CD4-positive, alpha-beta T cell treated with Interleukin-4 for 4 hours (primary cell): ENCODE measurements around the gene TRPM3.

Experiments used
- DNase-seq: peaks from one replicate; pipeline ENCODE4 v3.0.0-alpha.2; 2020

The TRPM3 gene

DNA sequence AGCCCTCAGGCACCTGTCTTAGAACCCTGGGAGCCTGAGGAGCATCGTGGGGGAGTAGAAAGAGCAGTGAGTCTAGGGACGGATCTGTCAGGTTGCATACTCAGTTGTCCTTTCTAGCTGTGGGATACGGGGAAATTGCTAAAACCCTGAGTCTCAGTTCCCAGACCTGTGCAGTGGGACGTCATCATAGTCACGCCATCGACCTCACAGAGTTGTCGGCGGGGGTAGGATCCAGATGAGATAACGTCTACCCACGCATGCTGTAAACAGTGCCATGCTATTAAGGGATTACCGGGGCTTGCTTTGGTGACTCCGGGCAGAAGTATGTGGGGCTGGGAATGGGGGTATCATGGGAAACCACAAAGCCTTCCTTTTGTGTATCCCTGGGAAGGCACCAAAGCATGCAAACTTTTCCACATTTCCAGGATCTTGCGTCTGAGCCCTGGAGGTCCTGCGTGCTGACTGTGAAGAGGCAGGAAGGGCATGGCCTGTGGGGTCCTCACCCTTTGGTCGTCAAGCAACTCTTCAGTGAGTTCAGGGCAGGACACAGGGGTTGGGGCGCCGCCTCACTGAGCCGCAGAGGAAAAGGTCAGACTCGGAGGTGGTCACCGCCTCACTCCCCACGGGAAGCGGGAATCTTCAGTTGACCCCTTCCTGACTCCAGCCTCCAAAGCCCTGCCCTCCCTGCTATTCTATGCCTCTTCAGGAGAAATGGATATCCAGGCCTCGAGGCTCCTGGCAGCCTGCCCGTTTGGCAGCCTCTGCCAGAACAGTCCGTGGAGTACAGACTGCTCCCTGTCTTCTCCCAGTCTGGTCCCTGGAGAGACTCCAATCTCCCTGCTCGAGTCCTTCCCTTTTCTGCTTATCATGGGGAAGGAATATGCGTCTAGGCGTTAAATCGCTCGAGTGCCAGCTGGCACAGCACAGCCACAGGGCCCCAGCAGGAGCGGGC is 520.1 kb downstream of the TRPM3 start:
- DNase-seq, result no peak

DNA sequence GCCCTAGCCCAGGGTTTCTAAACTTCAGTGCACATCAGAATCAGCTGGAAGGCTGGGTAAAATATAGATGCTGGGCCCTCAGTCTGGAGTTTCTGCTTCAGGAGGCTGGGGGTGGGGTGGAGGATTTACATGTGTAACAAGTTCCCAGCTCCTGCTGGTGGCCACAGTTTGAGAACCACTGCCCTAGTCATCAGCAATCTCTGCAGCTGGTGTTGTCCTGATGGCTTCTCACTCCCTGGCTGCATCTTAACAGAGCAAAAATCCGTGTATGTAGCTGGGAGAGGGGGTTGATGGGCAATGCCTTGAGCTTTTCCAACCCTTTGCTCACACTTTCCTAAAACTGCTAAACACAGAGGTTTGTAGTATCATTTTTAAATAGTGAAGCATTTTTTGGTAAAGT is 520.9 kb downstream of the TRPM3 start:
- DNase-seq, result no peak

DNA sequence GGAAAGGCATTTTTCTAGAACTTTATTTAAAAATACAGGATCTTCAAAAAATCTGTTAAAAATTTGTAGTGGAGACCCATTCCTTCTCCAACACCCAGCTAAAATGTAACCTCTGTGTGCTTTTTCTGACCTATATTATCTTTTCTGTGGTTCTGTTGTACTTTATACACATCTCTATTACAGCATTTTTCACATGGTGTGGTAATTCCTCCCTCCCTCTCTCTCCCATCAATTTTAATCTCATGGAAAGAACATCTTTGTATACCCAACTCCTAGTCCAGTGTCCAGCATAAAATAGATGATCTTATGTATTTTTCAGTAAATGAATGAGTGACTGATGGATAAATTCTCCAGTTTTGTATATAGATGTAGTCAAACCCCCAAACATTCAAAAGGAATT is 523.5 kb downstream of the TRPM3 start:
- DNase-seq, result no peak

DNA sequence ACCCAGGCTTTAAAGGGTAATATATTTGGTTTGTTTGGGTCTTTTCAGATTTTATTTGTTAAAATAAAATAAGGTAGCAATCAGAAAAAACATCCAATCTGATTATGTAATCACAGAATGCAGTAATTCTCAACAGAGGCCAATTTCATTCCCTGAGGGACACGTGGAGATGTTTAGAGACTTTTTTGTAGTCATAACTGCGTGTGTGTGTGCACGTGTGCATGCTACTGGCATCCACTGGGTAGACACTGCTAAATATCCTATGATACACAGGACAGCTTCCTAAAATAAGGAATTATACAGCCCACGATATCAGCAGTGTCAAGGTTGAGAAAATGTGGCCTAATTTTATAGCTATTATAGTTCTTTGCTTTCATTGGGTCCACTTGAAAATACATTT is 526.2 kb downstream of the TRPM3 start:
- DNase-seq, result no peak

GRCh38 chr9:70594386-70594944 is 527.0 kb downstream of the TRPM3 start:
- no peak for DNase-seq

GRCh38 chr9:70593241-70593640 is 528.2 kb downstream of the TRPM3 start:
- no peak for DNase-seq

DNA sequence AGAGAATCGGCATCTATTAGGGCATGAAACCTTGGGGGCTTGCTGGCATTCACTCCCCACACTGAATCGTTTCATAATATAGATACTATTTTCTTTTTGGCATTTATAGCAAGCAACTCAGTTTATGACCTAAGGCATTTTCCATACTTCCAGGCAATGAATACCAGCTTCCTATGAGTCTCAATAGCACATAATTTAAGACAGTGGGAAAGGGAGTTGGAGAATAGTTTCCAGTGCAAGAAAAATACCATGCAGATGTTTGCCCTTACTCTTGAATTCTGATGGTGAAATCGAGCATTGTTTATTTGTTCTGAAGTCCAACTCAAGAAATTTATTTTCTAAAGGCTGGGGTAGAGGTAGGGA is 531.1 kb downstream of the TRPM3 start:
- no peak for DNase-seq

DNA sequence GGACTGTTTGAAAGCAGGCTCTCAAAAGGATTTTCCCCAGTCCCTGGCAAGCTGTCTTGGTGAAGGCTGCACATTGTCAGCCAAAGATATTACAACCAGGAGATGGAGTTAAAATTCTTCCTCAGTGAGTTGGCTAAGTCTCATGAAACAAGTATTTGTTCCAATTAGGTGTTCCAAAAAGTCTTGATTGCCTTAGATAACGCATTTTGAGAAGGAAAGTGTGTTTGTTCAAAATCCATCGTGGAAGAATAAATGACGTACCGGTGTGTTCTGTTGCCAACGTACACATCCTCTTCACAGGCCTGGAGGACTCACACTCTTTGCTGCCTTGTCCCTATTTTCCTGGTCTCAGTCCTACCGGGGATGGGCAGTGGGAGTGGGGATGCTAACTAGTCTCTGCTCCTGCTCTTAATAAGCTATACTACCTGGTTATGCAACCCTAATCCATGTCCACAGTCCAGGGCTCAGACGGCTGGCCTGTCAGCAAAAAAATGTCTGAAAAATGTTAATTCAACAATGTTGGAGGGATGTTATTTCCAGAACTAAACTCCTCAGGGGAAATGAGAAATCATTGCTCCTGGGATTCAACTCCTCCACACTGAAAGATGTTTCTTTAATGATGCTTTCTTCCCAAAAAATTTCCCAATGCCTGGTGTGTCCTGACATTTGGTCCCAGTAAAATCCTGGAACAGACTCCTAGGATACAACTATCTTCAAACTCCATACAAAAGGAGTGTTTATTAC is 531.7 kb downstream of the TRPM3 start:
- DNase-seq, result no peak

DNA sequence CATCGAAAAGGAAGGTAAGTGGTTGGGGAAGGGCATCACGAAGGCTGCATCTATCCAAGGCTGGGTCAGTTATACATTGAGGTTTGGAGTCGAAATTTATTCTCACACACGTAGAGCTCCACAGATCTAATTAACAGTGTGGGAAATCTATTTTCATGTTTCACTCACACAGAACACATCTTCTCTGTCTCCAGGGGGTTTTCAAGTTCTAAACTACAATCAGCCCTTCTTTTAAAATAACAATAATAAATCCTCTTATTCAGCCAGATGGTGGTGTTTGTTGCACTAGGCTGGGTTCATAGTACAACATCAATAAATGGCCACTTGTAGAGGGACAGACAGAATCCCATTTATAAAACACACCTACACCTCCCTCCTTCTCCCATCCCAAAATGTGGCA is 532.4 kb downstream of the TRPM3 start:
- DNase-seq, result no peak

DNA sequence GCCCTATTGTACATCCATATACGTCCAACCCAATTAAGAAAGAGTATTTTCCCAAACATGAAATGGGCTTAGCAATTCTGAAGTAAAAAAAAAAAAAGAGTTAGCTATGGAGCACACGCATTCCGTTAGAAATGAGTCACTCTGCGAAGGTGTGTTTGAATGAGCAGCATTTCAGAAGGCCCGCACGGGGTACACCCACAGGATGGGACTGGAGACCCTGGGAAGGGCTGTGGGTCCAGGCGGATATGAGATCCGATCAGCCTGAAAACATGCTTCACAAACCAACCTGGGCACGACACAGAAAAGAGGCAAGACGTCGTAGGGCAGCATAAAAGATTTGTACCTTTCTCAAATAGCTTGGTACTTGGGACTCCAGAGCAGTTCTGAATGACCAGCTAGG is 533.0 kb downstream of the TRPM3 start:
- DNase-seq, result no peak

DNA sequence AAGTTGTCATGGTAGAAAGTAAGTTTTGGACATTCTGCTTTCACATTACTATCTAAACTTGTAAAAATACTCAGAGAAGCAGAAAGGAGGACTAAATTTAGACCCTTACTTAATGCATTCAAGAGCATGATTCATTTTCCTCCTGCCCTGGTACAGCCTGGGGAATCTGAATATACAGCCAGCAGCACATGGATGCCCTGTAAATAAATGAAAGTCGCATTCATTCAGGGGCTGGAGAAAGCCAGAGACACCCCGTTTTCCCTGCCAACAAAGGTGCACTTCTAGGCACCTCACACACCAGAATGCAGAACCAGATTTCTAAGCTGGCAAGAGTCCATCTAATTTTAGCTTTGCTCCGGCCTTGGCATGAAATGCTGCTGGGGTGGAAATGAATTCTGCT is 534.2 kb downstream of the TRPM3 start:
- no peak for DNase-seq

- no peak for DNase-seq
Measured at GRCh38 chr9:70586476-70586875, 534.9 kb downstream of the TRPM3 start.

- DNase-seq, result no peak
Measured at GRCh38 chr9:70581955-70582350, 539.5 kb downstream of the TRPM3 start.

DNA sequence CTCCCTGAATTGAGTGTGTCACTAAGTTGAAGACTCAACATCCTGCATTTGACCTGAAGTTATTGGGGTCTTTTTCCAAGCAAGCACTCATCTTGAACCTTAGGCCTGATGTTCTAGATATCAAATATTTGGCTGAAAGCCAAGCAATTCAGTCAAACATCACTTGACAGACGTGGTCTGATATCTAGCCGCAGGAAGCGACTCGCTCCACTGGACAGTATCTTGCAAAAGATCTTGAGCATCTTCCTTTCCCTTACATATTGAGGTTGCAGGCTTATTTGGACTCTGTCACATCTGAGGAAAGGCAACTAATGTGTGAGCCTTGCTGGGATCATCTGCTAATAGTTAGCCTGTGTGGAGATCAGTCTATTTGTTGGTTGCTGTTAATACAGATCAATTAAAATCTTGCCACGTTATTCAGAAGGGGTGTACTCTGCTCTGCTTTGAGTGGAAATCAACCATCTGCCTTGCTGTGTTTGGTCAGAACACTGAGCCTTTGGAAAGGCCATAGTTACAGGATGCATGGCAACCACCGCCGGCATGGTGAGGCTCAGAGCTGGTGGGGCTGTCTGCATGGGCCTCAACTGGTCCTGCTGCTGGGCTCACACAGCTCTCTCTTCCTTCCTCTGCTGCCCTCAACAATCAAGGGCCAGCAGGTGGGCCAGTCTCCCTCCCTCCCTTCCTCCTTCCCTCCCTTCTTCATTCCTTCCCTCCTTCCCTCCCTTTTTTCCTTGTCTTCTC is 540.0 kb downstream of the TRPM3 start:
- no peak for DNase-seq

DNA sequence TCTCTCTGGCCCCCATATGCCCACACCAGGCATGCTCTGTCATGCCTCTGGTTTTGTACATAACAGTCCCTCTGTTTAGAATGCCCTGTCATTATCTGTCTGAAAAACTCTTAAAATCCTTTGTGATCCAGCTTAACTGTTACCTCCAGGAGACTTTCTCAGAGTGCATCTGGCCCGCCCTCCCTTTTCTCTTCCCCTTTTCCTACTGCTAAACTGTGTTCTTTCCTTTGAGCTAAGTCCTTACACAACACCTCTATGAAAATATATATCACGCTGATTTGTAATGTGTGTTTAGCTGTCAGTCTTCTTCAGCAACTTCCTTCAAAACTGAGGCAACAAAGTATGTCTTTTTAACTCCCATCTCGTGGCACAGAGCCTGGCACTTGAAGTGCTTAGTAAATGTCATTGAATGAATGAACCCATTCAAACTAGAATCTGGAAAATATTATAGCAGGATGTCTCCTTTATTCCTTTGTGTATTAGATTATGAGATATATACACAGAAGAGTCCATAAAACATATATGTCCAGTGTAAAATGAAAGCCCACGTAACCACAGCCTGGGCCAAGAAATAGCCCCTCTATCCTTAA is 540.7 kb downstream of the TRPM3 start:
- no peak for DNase-seq

- no peak for DNase-seq
Measured at GRCh38 chr9:70579686-70580085, 541.7 kb downstream of the TRPM3 start.

GRCh38 chr9:70578720-70579119 is 542.7 kb downstream of the TRPM3 start:
- DNase-seq, result no peak

DNA sequence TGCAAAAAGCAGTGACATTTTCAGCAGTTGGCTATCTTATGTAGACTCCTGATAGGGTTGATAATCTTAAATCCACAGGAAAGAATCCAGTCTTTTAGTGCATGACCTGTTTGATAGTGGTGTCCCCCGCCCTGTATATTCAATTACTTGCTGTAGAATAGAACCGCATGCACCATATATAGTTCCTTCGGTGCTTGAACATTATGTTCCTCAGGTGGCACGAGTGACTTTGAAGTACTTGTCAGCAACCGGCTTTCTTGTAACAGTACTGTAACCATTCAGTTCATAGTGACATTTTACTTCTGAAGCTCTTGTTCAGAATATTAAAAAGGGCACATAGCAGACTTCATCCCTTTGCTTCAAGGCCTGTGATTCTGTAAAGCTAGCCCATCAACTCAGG is 543.8 kb downstream of the TRPM3 start:
- DNase-seq, result no peak

- no peak for DNase-seq
Measured at GRCh38 chr9:70576116-70576515, 545.3 kb downstream of the TRPM3 start.

GRCh38 chr9:70574151-70574837 is 547.1 kb downstream of the TRPM3 start:
- no peak for DNase-seq

DNA sequence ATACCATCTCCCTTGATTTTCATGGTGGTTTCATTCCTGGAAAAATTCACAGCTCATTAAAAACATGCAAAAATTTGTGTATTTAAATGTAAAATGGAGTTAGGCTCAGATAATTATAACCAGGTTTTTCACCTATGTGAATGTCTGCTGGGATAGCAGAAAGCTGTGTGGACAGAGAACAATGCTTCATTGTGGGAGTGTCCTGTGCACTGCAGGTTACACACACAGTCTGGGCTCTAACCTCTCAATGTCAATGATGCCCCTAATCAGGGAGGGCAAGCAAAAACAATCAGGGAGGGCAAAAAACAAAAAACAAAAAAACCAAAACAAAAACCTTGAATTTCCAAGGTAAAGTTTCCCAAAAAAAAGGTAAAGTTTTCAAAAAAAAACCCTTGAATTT is 548.1 kb downstream of the TRPM3 start:
- no peak for DNase-seq

GRCh38 chr9:70571258-70571657 is 550.2 kb downstream of the TRPM3 start:
- no peak for DNase-seq
